H9 (cell line): Measurements from ENCODE around the gene UPF2. TPM values are rescaled to one million over a fixed set of nuclear protein-coding genes. Genes with fewer than 3 reads are reported as not detected.

ENCODE experiments used
- DNase-seq: peaks from one replicate; pipeline ENCODE4 v3.0.0-alpha.2; 2017
- H2AFZ ChIP-seq: one replicate; pipeline ENCODE4 v1.6.1; 2013; ENCODE audit warnings: mild to moderate bottlenecking, low read length, control low read depth, moderate library complexity
- H2AK5ac ChIP-seq: 2 replicates; pipeline ENCODE4 v1.6.1; 2013; ENCODE audit warnings: low read length, control low read depth, mixed read lengths; ENCODE audit not compliant: insufficient read length
- H2BK120ac ChIP-seq: one replicate; pipeline ENCODE4 v1.6.1; 2013; ENCODE audit warnings: low read depth, mild to moderate bottlenecking, low read length, control low read depth, inconsistent platforms; ENCODE audit not compliant: poor library complexity, severe bottlenecking
- H2BK12ac ChIP-seq: 2 replicates; pipeline ENCODE4 v1.6.1; 2013; ENCODE audit warnings: low read length, control low read depth, mixed read lengths, low read depth; ENCODE audit not compliant: insufficient read length
- H2BK15ac ChIP-seq: 2 replicates; pipeline ENCODE4 v1.6.1; 2013; ENCODE audit warnings: low read depth, low read length, control low read depth
- H2BK20ac ChIP-seq: one replicate; pipeline ENCODE4 v1.6.1; 2013; ENCODE audit warnings: low read depth, mild to moderate bottlenecking, low read length, control low read depth, inconsistent platforms; ENCODE audit not compliant: poor library complexity, severe bottlenecking
- H2BK5ac ChIP-seq: 2 replicates; pipeline ENCODE4 v1.6.1; 2013; ENCODE audit warnings: low read length, control low read depth, mixed read lengths; ENCODE audit not compliant: insufficient read length
- H3K14ac ChIP-seq: 2 replicates; pipeline ENCODE4 v1.6.1; 2013; ENCODE audit warnings: low read length, control low read depth; ENCODE audit not compliant: insufficient read depth
- H3K18ac ChIP-seq: 2 replicates; pipeline ENCODE4 v1.6.1; 2013; ENCODE audit warnings: low read depth, mild to moderate bottlenecking, mixed read lengths, low read length, control low read depth; ENCODE audit not compliant: insufficient read length
- H3K23ac ChIP-seq: 2 replicates; pipeline ENCODE4 v1.6.1; 2013; ENCODE audit warnings: low read length, control low read depth, mixed read lengths, low read depth; ENCODE audit not compliant: insufficient read length
- H3K23me2 ChIP-seq: 2 replicates; pipeline ENCODE4 v1.6.1; 2013; ENCODE audit warnings: low read depth, mild to moderate bottlenecking, mixed read lengths, low read length, control low read depth; ENCODE audit not compliant: insufficient read length, poor library complexity, severe bottlenecking
- H3K27ac ChIP-seq: 2 replicates; pipeline ENCODE4 v1.5.1; 2013; ENCODE audit warnings: low read length, control low read depth, mixed read lengths, low read depth; ENCODE audit not compliant: insufficient read length
- H3K27me3 ChIP-seq: 2 replicates; pipeline ENCODE4 v1.6.1; 2013; ENCODE audit warnings: low read length, control low read depth, inconsistent platforms; ENCODE audit not compliant: insufficient read depth
- H3K4ac ChIP-seq: 2 replicates; pipeline ENCODE4 v1.6.1; 2013; ENCODE audit warnings: low read depth, mild to moderate bottlenecking, control low read depth, inconsistent platforms, low read length, moderate library complexity
- H3K4me1 ChIP-seq: 2 replicates; pipeline ENCODE4 v1.6.1; 2013; ENCODE audit warnings: low read length, control low read depth, inconsistent platforms; ENCODE audit not compliant: insufficient read depth
- H3K4me2 ChIP-seq: 2 replicates; pipeline ENCODE4 v1.6.1; 2013; ENCODE audit warnings: low read length, control low read depth, mixed read lengths; ENCODE audit not compliant: insufficient read length, insufficient read depth
- H3K56ac ChIP-seq: 2 replicates; pipeline ENCODE4 v1.6.1; 2013; ENCODE audit warnings: low read depth, mild to moderate bottlenecking, mixed read lengths, low read length, control low read depth; ENCODE audit not compliant: insufficient read length
- H3K79me1 ChIP-seq: 2 replicates; pipeline ENCODE4 v1.6.1; 2013; ENCODE audit warnings: low read depth, mild to moderate bottlenecking, moderate library complexity, low read length, control low read depth, inconsistent platforms; ENCODE audit not compliant: insufficient read depth, poor library complexity, severe bottlenecking
- H3K79me2 ChIP-seq: 2 replicates; pipeline ENCODE4 v1.6.1; 2013; ENCODE audit warnings: low read length, control low read depth, inconsistent platforms; ENCODE audit not compliant: insufficient read depth
- H3K9ac ChIP-seq: 2 replicates; pipeline ENCODE4 v1.6.1; 2013; ENCODE audit warnings: low read length, control low read depth, mixed read lengths; ENCODE audit not compliant: insufficient read length; ENCODE audit errors: extremely low read depth
- H3K9me3 ChIP-seq: one replicate; pipeline ENCODE4 v1.6.1; 2013; ENCODE audit warnings: low read depth, low read length, inconsistent platforms; ENCODE audit not compliant: control insufficient read depth
- H3T11ph ChIP-seq: one replicate; pipeline ENCODE4 v1.6.1; 2013; ENCODE audit warnings: mild to moderate bottlenecking, low read length, control low read depth, inconsistent platforms
- H4K20me1 ChIP-seq: one replicate; pipeline ENCODE4 v1.6.1; 2013; ENCODE audit not compliant: control insufficient read depth, insufficient read length, insufficient read depth
- H4K5ac ChIP-seq: 2 replicates; pipeline ENCODE4 v1.6.1; 2013; ENCODE audit warnings: low read depth, mild to moderate bottlenecking, mixed read lengths, low read length, control low read depth; ENCODE audit not compliant: insufficient read length
- H4K8ac ChIP-seq: replicated peaks from 2 replicates; pipeline ENCODE4 v1.6.1; 2013; ENCODE audit warnings: low read length, control low read depth, mixed read lengths, low read depth; ENCODE audit not compliant: insufficient read length
- H4K91ac ChIP-seq: 2 replicates; pipeline ENCODE4 v1.6.1; 2013; ENCODE audit warnings: low read depth, mild to moderate bottlenecking, moderate library complexity, mixed read lengths, low read length, control low read depth; ENCODE audit not compliant: insufficient read length
- H3K27ac Mint-ChIP-seq, 3 experiments: 2 replicates in 2 of 3; 3 replicates in 1 of 3; pipeline ENCODE4 v1.8.0; 2020 to 2021; ENCODE audit warnings: mixed read lengths in 3 of 3, mild to moderate bottlenecking in 1 of 3, moderate library complexity in 1 of 3
- H3K27me3 Mint-ChIP-seq: 2 replicates; pipeline ENCODE4 v1.8.0; 2021; ENCODE audit warnings: low read depth, mild to moderate bottlenecking, moderate library complexity, mixed read lengths
- H3K36me3 Mint-ChIP-seq, 3 experiments: 2 replicates in 2 of 3; 3 replicates in 1 of 3; pipeline ENCODE4 v1.8.0; 2020 to 2021; ENCODE audit warnings: low read depth in 3 of 3, mixed read lengths in 3 of 3; ENCODE audit not compliant: insufficient read depth in 1 of 3
- H3K4me1 Mint-ChIP-seq, 2 experiments: 2 replicates each; pipeline ENCODE4 v1.8.0; 2020; ENCODE audit warnings: mixed read lengths in 2 of 2
- H3K4me3 Mint-ChIP-seq, 2 experiments: 2 replicates in 1 of 2; 3 replicates in 1 of 2; pipeline ENCODE4 v1.8.0; 2020 to 2021; ENCODE audit warnings: mild to moderate bottlenecking in 2 of 2, mixed read lengths in 2 of 2, moderate library complexity in 1 of 2
- H3K9me3 Mint-ChIP-seq, 2 experiments: 2 replicates in 1 of 2; 3 replicates in 1 of 2; pipeline ENCODE4 v1.8.0; 2020; ENCODE audit warnings: mild to moderate bottlenecking in 2 of 2, mixed read lengths in 2 of 2, moderate library complexity in 1 of 2
- CTCF ChIP-seq: fragments of 200-600 bp; sonication (generic); conservative IDR thresholded peaks from 3 replicates; pipeline ENCODE4 v1.8.0; 2021; ENCODE audit warnings: antibody characterized with exemption, mild to moderate bottlenecking
- WGBS: extraction: QIAGEN DNeasy Blood & Tissue Kit; methylation state at CpG from one replicate; pipeline ENCODE4 v1.1.7; 2013; ENCODE audit warnings: missing lambda C conversion rate, low lambda C conversion rate, mixed read lengths; ENCODE audit not compliant: insufficient read length; ENCODE audit errors: extremely low coverage; 5-methylcytosine and 5-hydroxymethylcytosine counted together
- total RNA-seq: library from RNA; stranded (reverse); gene quantifications from 2 replicates; pipeline ENCODE4 v1.2.1, GENCODE V29; 2021

UPF2 gene
- total RNA-seq, 1 experiment from 2014 or later = 34.1 TPM

DNA sequence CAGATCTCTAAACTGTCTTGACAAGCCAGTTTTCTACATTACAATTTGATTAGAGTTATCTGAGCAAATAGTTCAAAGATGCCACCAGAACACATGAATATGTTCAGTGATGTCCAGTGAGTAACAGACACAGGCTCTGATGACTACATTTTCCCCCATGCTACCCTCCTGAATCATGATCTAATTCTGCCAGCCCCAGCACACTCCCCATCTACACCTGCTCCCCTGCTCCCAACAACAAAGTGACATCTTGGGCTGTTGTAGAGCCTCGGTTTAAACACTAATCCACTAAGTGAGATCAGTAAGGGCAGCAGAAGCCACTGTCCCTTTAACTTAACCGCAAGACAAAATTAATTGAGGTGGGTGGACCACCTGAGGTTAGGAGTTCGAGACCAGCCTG lies 114.9 kb downstream of the UPF2 start:
- H4K8ac ChIP-seq = no peak overlapping the region
- H2BK120ac ChIP-seq = no peak overlapping the region
- no peak overlapping the region for H3K4ac ChIP-seq
- no peak overlapping the region for H3T11ph ChIP-seq
- no peak overlapping the region for H2BK12ac ChIP-seq
- H3K14ac ChIP-seq = no peak overlapping the region
- Mint-ChIP-seq H3K36me3 (peaks cover 24 to 70% (median 61%) of the 10 kb centered on the region in 3 experiments), H3K27ac (peak overlapping the region in 1 of 3 experiments; percentile 33; a peak in 1 of 7 replicates), H3K4me1 (no peaks in the 10 kb centered on the region), H3K27me3 (no peaks in the 10 kb centered on the region; the same call in 1 of the 2 replicates), H3K4me3 (no peak overlapping the region), H3K9me3 (no peaks in the 10 kb centered on the region)
- no peak overlapping the region for H3K23ac ChIP-seq
- no peak for TF ChIP-seq CTCF
- no peak overlapping the region for H3K18ac ChIP-seq
- no peak overlapping the region for H3K9ac ChIP-seq
- H3K27me3 ChIP-seq = no peaks in the 10 kb centered on the region
- no peak overlapping the region for H2BK15ac ChIP-seq
- no peak overlapping the region for H3K27ac ChIP-seq
- no peaks in the 10 kb centered on the region for H3K9me3 ChIP-seq
- H3K79me1 ChIP-seq = no peaks in the 10 kb centered on the region
- H4K20me1 ChIP-seq = no peaks in the 10 kb centered on the region
- no peak overlapping the region for H2AK5ac ChIP-seq
- WGBS = no CpG with 5 or more reads among the region's 3 CpGs
- H2BK20ac ChIP-seq = no peak overlapping the region
- H3K56ac ChIP-seq = no peak overlapping the region
- no peak overlapping the region for H3K4me2 ChIP-seq
- H2AFZ ChIP-seq = no peak overlapping the region
- no peak for DNase-seq
- H2BK5ac ChIP-seq = no peak overlapping the region
- no peaks in the 10 kb centered on the region for H3K79me2 ChIP-seq
- no peaks in the 10 kb centered on the region for H3K4me1 ChIP-seq
- H4K91ac ChIP-seq = no peak overlapping the region
- no peaks in the 10 kb centered on the region for H3K23me2 ChIP-seq
- H4K5ac ChIP-seq = no peak overlapping the region
